Brain microvascular endothelial cell (primary cell): ENCODE measurements around the gene CACNA2D3.

Source experiments
- DNase-seq: peaks from one replicate; pipeline ENCODE4 v3.0.0-alpha.2; 2020
- H3K27ac ChIP-seq: fragments of 250-450 bp; sonication (Bioruptor Pico); 2 replicates; pipeline ENCODE4 v1.5.1; 2020; ENCODE audit warnings: mild to moderate bottlenecking, moderate library complexity
- H3K27me3 ChIP-seq: fragments of 250-450 bp; sonication (Bioruptor Pico); replicated peaks from 2 replicates; pipeline ENCODE4 v1.5.1; 2020; ENCODE audit warnings: mild to moderate bottlenecking
- H3K36me3 ChIP-seq: fragments of 250-450 bp; sonication (Bioruptor Pico); replicated peaks from 2 replicates; pipeline ENCODE4 v1.5.1; 2020; ENCODE audit warnings: mild to moderate bottlenecking
- H3K4me3 ChIP-seq: 2 replicates; pipeline ENCODE4 v1.5.1; 2011; ENCODE audit warnings: low read depth, mild to moderate bottlenecking, control low read depth, low read length, moderate library complexity
- in situ Hi-C: cut with HindIII; loops from 2 replicates; pipeline ENCODE4 v1.10.0; 2017; ENCODE audit warnings: low sequenced_read_pairs, low pct_ligation_motif_present
- TF ChIP-seq, protein P1 (sequence below): IDR thresholded peaks from 2 replicates; pipeline ENCODE4 v1.5.1; 2011; ENCODE audit warnings: low read depth, mild to moderate bottlenecking, moderate library complexity, low read length, control low read depth, inconsistent platforms; ENCODE audit errors: missing control alignments

Gene CACNA2D3

DNA sequence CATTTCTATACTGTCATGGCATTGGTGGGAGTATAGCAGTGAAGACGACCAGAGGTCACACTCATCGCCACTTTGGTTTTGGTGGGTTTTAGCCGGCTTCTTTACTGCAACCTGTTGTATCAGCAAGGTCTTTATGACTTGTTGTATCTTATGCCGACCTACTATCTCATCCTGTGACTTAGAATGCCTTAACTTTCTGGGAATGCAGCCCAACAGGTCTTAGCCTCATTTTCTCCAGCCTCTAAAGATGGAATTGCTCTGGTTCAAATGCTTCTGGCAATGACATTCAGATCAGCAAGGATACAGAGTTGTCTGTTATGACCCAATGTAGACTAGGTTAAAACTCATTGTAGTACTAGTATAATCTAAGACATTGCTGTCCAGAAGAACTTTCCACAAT is 860.5 kb downstream of the CACNA2D3 start:
- Histone ChIP-seq H3K4me3 (no peak overlapping the region), H3K36me3 (no peaks in the 10 kb centered on the region), H3K27ac (no peak overlapping the region), H3K27me3 (no peaks in the 10 kb centered on the region)
- TF ChIP-seq, protein P1, sequence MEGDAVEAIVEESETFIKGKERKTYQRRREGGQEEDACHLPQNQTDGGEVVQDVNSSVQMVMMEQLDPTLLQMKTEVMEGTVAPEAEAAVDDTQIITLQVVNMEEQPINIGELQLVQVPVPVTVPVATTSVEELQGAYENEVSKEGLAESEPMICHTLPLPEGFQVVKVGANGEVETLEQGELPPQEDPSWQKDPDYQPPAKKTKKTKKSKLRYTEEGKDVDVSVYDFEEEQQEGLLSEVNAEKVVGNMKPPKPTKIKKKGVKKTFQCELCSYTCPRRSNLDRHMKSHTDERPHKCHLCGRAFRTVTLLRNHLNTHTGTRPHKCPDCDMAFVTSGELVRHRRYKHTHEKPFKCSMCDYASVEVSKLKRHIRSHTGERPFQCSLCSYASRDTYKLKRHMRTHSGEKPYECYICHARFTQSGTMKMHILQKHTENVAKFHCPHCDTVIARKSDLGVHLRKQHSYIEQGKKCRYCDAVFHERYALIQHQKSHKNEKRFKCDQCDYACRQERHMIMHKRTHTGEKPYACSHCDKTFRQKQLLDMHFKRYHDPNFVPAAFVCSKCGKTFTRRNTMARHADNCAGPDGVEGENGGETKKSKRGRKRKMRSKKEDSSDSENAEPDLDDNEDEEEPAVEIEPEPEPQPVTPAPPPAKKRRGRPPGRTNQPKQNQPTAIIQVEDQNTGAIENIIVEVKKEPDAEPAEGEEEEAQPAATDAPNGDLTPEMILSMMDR, result no peak
- in situ Hi-C loops, result no loop called here
- no peak for DNase-seq

DNA sequence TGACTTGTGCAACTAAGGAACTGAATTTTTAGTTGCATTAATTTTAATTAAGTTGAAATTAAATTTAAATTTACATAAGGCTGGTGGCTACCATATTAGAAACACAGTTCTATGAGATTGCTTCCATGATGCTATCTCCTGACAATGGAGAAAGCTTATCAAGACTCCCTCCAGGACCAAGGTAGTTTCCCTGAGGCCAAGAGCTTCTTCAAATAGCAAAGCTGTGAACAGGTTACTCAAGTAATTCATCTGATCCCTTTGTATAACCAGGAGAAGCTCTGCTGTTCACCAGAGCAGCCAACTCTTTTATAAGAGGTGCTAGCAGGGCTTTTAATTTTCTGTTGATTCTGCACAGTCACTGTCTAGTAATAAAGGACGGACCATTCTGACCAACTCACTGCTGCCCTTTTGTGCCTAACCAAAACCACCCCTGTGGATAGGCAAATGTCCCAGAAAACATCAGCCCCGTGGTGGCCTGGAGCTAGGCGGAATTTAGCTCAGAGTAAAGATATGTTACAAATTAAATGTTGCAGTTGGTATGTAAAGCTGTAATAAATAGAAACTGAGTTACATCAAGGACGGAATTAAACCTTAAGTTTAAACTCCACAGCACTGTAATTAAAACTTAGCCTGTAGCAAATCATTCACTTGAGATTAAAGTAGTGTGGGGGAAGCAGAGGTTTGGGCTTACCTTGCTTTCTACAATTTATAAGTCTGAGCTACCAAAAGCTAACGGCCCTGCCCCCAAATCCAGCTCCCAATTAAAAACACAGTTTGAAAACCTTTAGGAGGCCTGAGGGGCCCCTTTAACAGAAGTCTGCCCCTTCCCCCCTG is 861.1 kb downstream of the CACNA2D3 start:
- no peaks in the 10 kb centered on the region for H3K27me3 ChIP-seq
- in situ Hi-C loops, result no loop called here
- TF ChIP-seq, protein P1, result no peak
- no peak overlapping the region for H3K27ac ChIP-seq
- DNase-seq, result no peak
- no peak overlapping the region for H3K4me3 ChIP-seq
- H3K36me3 ChIP-seq, result no peaks in the 10 kb centered on the region

DNA sequence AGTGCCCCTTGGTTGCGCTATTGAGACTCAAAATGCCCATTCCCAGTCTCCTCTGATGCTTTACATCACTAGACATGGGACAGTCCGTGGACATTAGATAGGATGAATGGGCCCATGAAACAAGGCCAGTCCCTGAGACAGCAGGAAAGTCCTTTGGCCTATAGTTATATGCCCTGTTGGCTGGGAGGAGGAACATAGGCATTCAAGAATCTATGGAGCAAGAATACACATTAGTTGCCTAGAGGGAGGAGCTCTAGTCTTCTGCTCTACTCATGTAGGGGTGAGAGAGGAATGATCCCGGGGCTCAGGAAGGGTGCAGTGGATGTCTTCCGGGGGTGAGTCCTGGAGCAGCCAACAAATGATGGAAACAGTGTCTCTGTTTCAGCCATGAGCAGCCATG is 863.5 kb downstream of the CACNA2D3 start:
- in situ Hi-C loops, result no loop called here
- H3K36me3 ChIP-seq, result no peaks in the 10 kb centered on the region
- TF ChIP-seq, protein P1, result no peak
- H3K4me3 ChIP-seq, result no peak overlapping the region
- no peak for DNase-seq
- H3K27me3 ChIP-seq, result no peaks in the 10 kb centered on the region
- no peak overlapping the region for H3K27ac ChIP-seq

DNA sequence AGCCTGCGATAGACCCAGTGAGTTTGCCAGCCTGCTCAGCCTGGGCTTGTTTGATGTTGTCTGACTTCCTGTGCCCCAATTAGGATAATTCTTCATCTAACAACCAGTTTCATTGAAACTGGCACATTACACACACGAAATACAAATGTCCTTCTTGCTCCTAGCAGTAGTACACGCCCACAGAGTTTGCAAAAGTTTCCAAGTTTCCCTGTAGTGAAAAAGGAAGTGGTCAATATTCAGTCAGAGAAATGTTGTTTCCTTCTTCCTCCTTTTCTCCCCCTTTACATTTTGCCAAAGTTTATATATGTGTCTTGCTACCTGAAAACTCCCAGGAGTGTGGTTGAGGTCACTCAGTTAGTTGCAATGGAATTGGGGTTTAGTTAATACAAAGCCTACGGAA is 863.9 kb downstream of the CACNA2D3 start:
- H3K4me3 ChIP-seq, result no peak overlapping the region
- in situ Hi-C loops, result no loop called here
- no peaks in the 10 kb centered on the region for H3K36me3 ChIP-seq
- no peak for DNase-seq
- no peak overlapping the region for H3K27ac ChIP-seq
- no peaks in the 10 kb centered on the region for H3K27me3 ChIP-seq
- TF ChIP-seq, protein P1, result no peak

DNA sequence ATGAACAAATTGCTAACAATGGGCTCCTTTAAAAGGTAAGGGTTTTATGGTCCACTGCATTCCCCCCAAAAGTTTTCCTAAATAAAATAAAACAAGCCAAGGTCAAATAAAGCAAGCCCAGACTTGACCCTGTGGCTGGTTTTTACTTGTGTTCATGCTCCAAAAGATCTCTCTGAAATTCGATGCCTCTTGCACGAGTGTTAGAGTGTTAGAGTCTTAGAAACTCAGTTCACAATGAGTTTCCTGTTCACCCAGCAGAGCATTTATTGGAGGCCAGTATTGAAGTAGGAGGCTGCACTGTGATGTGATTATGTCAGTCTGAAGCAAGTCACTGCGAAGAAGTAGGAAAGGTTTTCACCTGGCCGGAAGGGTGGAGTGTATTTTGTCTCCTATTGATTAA is 865.4 kb downstream of the CACNA2D3 start:
- in situ Hi-C loops, result no loop called here
- H3K36me3 ChIP-seq, result no peaks in the 10 kb centered on the region
- H3K27ac ChIP-seq, result no peak overlapping the region
- TF ChIP-seq, protein P1, result no peak
- H3K27me3 ChIP-seq, result no peaks in the 10 kb centered on the region
- DNase-seq, result no peak
- no peak overlapping the region for H3K4me3 ChIP-seq
